Endothelial cell of umbilical vein (primary cell): ENCODE measurements around the gene LACTBL1. TPM values are rescaled to one million over a fixed set of nuclear protein-coding genes. Genes with fewer than 3 reads are reported as not detected.

Experiments
- BruUV-seq: library from RNA; stranded (reverse); fragments of 400-500 nt; replicated peaks from 2 replicates; lab custom pipeline; 2021; lab: Mats Ljungman, UMichigan
- CTCF ChIA-PET: fragments of 300-600, 350-600 bp; sonication (Branson Sonifier 250); formaldehyde crosslinking; loops from one replicate; lab custom pipeline; 2021; ENCODE audit warnings: antibody characterized with exemption, inconsistent platforms; lab: Charles Lee
- POLR2A ChIA-PET: fragments of 300-600, 350-600 bp; sonication (Branson Sonifier 250); formaldehyde crosslinking; loops from one replicate; lab custom pipeline; 2021; ENCODE audit warnings: antibody characterized with exemption, inconsistent platforms; lab: Charles Lee
- DNase-seq: peaks from one replicate; pipeline ENCODE4 v3.0.0-alpha.2; 2011; ENCODE audit warnings: low read depth, low spot score
- FAIRE-seq: peaks from 2 replicates; lab custom pipeline; 2011; peaks lifted over from hg19 to GRCh38; lab: Jason Lieb, UNC
- H2AFZ ChIP-seq: 2 replicates; pipeline ENCODE4 v1.6.0; 2012; ENCODE audit warnings: low read depth, low read length, control low read depth, inconsistent platforms
- H3K27ac ChIP-seq: 2 replicates; pipeline ENCODE4 v1.5.1; 2011; ENCODE audit warnings: low read depth, mild to moderate bottlenecking, control low read depth, low read length, moderate library complexity; ENCODE audit not compliant: insufficient read depth
- H3K27me3 ChIP-seq, 2 experiments: 2 replicates each; pipeline versions ENCODE4 v1.6.0 to v1.6.1; 2011; ENCODE audit warnings: low read length in 2 of 2, mixed read lengths in 1 of 2; ENCODE audit not compliant: control insufficient read depth in 2 of 2, insufficient read depth in 2 of 2
- H3K36me3 ChIP-seq, 2 experiments: 2 replicates in 1 of 2; 3 replicates in 1 of 2; pipeline ENCODE4 v1.5.1; 2011; ENCODE audit warnings: low read length in 2 of 2, mild to moderate bottlenecking in 1 of 2, moderate library complexity in 1 of 2; ENCODE audit not compliant: control insufficient read depth in 2 of 2, insufficient read depth in 2 of 2; ENCODE audit errors: extremely low read depth in 1 of 2
- H3K4me1 ChIP-seq: 3 replicates; pipeline ENCODE4 v1.5.1; 2011; ENCODE audit warnings: mild to moderate bottlenecking, low read length; ENCODE audit not compliant: control insufficient read depth, insufficient read depth; ENCODE audit errors: extremely low read depth
- H3K4me2 ChIP-seq: 2 replicates; pipeline ENCODE4 v1.6.1; 2011; ENCODE audit warnings: low read length, control low read depth, mixed read lengths; ENCODE audit not compliant: insufficient read depth
- H3K4me3 ChIP-seq, 3 experiments: fragments of 200-600 bp in 1 of 3; sonication (generic), shearing (Covaris generic) in 1 of 3; replicated peaks in 1 of 3; 2 replicates each; pipeline ENCODE4 v1.5.1; 2011 to 2016; ENCODE audit warnings: control low read depth in 3 of 3, low read length in 3 of 3, mild to moderate bottlenecking in 2 of 3, inconsistent platforms in 1 of 3, low read depth in 1 of 3, moderate library complexity in 1 of 3; ENCODE audit not compliant: insufficient read depth in 1 of 3
- H3K79me2 ChIP-seq: 2 replicates; pipeline ENCODE4 v1.6.0; 2012; ENCODE audit warnings: low read length, inconsistent platforms; ENCODE audit not compliant: control insufficient read depth, insufficient read depth
- H3K9ac ChIP-seq: replicated peaks from 2 replicates; pipeline ENCODE3; 2011; ENCODE audit warnings: low read length, control low read depth; ENCODE audit not compliant: insufficient read depth; ENCODE audit errors: extremely low read depth
- H3K9me1 ChIP-seq: replicated peaks from 3 replicates; pipeline ENCODE4 v1.6.0; 2011; ENCODE audit warnings: mild to moderate bottlenecking, low read length; ENCODE audit not compliant: control insufficient read depth, insufficient read depth; ENCODE audit errors: extremely low read depth
- H3K9me3 ChIP-seq: replicated peaks from 2 replicates; pipeline ENCODE4 v1.5.1; 2012; ENCODE audit warnings: low read length, inconsistent platforms; ENCODE audit not compliant: control insufficient read depth, insufficient read depth
- H4K20me1 ChIP-seq: replicated peaks from 2 replicates; pipeline ENCODE3; 2011; ENCODE audit warnings: mild to moderate bottlenecking, low read length; ENCODE audit not compliant: control insufficient read depth, insufficient read depth; ENCODE audit errors: extremely low read depth
- CTCF ChIP-seq, 2 donors: IDR thresholded peaks; 1 replicate in 1 of 2; 2 replicates in 1 of 2; pipeline ENCODE4 v1.5.1; 2011; ENCODE audit warnings: low read length in 2 of 2, mild to moderate bottlenecking in 2 of 2, moderate library complexity in 2 of 2, control low read depth in 1 of 2, inconsistent platforms in 1 of 2, low read depth in 1 of 2; ENCODE audit not compliant: insufficient read depth in 1 of 2; ENCODE audit errors: extremely low read depth in 1 of 2
- EZH2 ChIP-seq: IDR thresholded peaks from 2 replicates; pipeline ENCODE4 v1.6.1; 2012; ENCODE audit warnings: borderline replicate concordance, low read depth, mild to moderate bottlenecking, moderate library complexity, low read length, inconsistent platforms; ENCODE audit not compliant: severe bottlenecking
- FOS ChIP-seq: IDR thresholded peaks from 2 replicates; pipeline ENCODE4 v1.6.1; 2011; ENCODE audit warnings: mild to moderate bottlenecking, low read length, moderate library complexity, borderline replicate concordance; ENCODE audit not compliant: insufficient read depth
- GATA2 ChIP-seq: IDR thresholded peaks from 2 replicates; pipeline ENCODE4 v1.7.0; 2011; ENCODE audit warnings: low read depth, mild to moderate bottlenecking, moderate library complexity, mixed read lengths, low read length; ENCODE audit not compliant: insufficient read length, insufficient read depth
- JUN ChIP-seq: IDR thresholded peaks from 2 replicates; pipeline ENCODE4 v1.6.1; 2011; ENCODE audit warnings: borderline replicate concordance, low read depth; ENCODE audit not compliant: insufficient read length, insufficient read depth
- MAX ChIP-seq: IDR thresholded peaks from 2 replicates; pipeline ENCODE4 v1.6.1; 2011; ENCODE audit not compliant: insufficient read depth, insufficient read length
- MYC ChIP-seq: IDR thresholded peaks from one replicate; pipeline ENCODE4 v1.6.1; 2011; ENCODE audit warnings: mild to moderate bottlenecking, low read depth, low read length
- POLR2A ChIP-seq: IDR thresholded peaks from 2 replicates; pipeline ENCODE4 v1.6.1; 2012; ENCODE audit warnings: low read depth, mild to moderate bottlenecking, control low read depth, low read length
- POLR2AphosphoS5 ChIP-seq: IDR thresholded peaks from 2 replicates; pipeline ENCODE4 v1.6.1; 2012; ENCODE audit warnings: low read depth, mild to moderate bottlenecking, control low read depth, low read length, moderate library complexity; ENCODE audit not compliant: insufficient read depth
- dilution Hi-C: fragments of 300-500 bp; cut with MboI; formaldehyde crosslinking; loops from one replicate; pipeline ENCODE4 v1.15.0; 2019; ENCODE audit warnings: low sequenced_read_pairs; ENCODE audit not compliant: extremely low pct_ligation_motif_present
- intact Hi-C: fragments of 100-400 bp; cut with micrococcal nuclease; formaldehyde crosslinking; loops from one replicate; pipeline ENCODE4 v1.10.0; 2022
- polyA plus RNA-seq, 4 experiments: library from polyadenylated mRNA; depleted of rRNA in 3 of 4; stranded (reverse) in 3 of 4; unstranded in 1 of 4; fragments of >200 nt; gene quantifications; 2 replicates each; pipeline versions ENCODE4 v1.2.1 to v1.2.3, GENCODE V29; 2011 to 2012; ENCODE audit warnings: missing spikeins in 1 of 4
- total RNA-seq: library from RNA; stranded (reverse); gene quantifications from 2 replicates; pipeline ENCODE4 v1.2.3, GENCODE V29; 2021

The LACTBL1 gene
- total and polyA plus RNA-seq, 2 donors (not counting 3 experiments of a cell fraction or from before 2014, with no cell fraction given), result not detected

- H4K20me1 ChIP-seq, result no peaks in the 10 kb centered on the region
- dilution Hi-C loops (no loop called here), intact Hi-C loops (loop anchor here (1.0 to 10.0 kb wide), 8 partner anchors 106 to 659 kb away; no protein-coding TSS in a partner anchor)
- POLR2A ChIA-PET, result no interaction called here
- peak overlapping the region; percentile 28 for H3K9ac ChIP-seq
- FAIRE-seq, result no peak
- no TSS peak for BruUV-seq
- no peak for DNase-seq
- no peaks in the 10 kb centered on the region for H3K79me2 ChIP-seq
- H3K36me3 ChIP-seq, result no peaks in the 10 kb centered on the region
- no peak for TF ChIP-seq FOS
- no peak for TF ChIP-seq POLR2A
- no peak for TF ChIP-seq MYC
- no peak for TF ChIP-seq EZH2
- no peak for TF ChIP-seq JUN
- TF ChIP-seq POLR2AphosphoS5, result no peak
- TF ChIP-seq MAX, result no peak
- TF ChIP-seq GATA2, result no peak
- TF ChIP-seq CTCF (IDR thresholded peaks at IDR 0.05; ENCODE audit: extremely low read depth in 1 of 2, insufficient read depth in 1 of 2, low read depth in 1 of 2, low read length in 2 of 2), result no peak
- H3K9me3 ChIP-seq, result no peaks in the 10 kb centered on the region
- peak overlapping the region; percentile 41 for H3K27ac ChIP-seq
- CTCF ChIA-PET, result interaction anchor here (0.7 to 3.5 kb wide), 11 partner anchors 96 to 661 kb away, joined by 3 to 58 read pairs (median 6); no protein-coding TSS in a partner anchor
- H3K4me3 ChIP-seq, result peak overlapping the region in 1 of 3 experiments; percentile 8
- H3K27me3 ChIP-seq, result peaks cover under 1 to 2% of the 10 kb centered on the region in 2 experiments
- peak overlapping the region; percentile 55 for H2AFZ ChIP-seq
- peak overlapping the region; percentile 64 for H3K4me2 ChIP-seq
- H3K4me1 ChIP-seq, result peaks cover 12% of the 10 kb centered on the region
- no peaks in the 10 kb centered on the region for H3K9me1 ChIP-seq
These were observed 3.4 kb upstream of the LACTBL1 start for GRCh38 chr1:22976127-22976460.
